IMR-90 (cell line): Measurements from ENCODE around the gene ACOT7. TPM values are rescaled to one million over a fixed set of nuclear protein-coding genes. Genes with fewer than 3 reads are reported as not detected.

Experiments used
- ATAC-seq: fragments of 200-7000 bp; cut with Tn5 transposase; 2 replicates; pipeline ENCODE4 v1.9.1; 2020; ENCODE audit warnings: low read depth, mild to moderate bottlenecking, moderate library complexity
- BruUV-seq: library from RNA; stranded (reverse); fragments of 400-500 nt; replicated peaks from 2 replicates; lab custom pipeline; 2021; lab: Mats Ljungman, UMichigan
- CTCF ChIA-PET: fragments of 300-600 bp; formaldehyde crosslinking; extraction: SDS; loops from one replicate; lab custom pipeline; 2021; ENCODE audit warnings: antibody characterized with exemption; lab: Yijun Ruan, JAX
- POLR2A ChIA-PET: fragments of 300-600 bp; sonication (Branson Sonifier 250); formaldehyde crosslinking; loops from one replicate; lab custom pipeline; 2022; ENCODE audit warnings: antibody characterized with exemption; ENCODE audit not compliant: unreplicated experiment; lab: Charles Lee
- DNase-seq: peaks from one replicate; pipeline ENCODE4 v3.0.0; 2013
- H2AFZ ChIP-seq: replicated peaks from 2 replicates; pipeline ENCODE3; 2013; ENCODE audit warnings: low read length, mild to moderate bottlenecking; ENCODE audit not compliant: poor library complexity
- H2AK5ac ChIP-seq: 2 replicates; pipeline ENCODE4 v1.6.1; 2013; ENCODE audit warnings: low read depth, low read length, inconsistent platforms
- H2AK9ac ChIP-seq: replicated peaks from 2 replicates; pipeline ENCODE3; 2013; ENCODE audit warnings: mild to moderate bottlenecking, low read depth, low read length, moderate library complexity; ENCODE audit not compliant: poor library complexity
- H2BK120ac ChIP-seq: 2 replicates; pipeline ENCODE4 v1.6.1; 2013; ENCODE audit warnings: low read depth, low read length, inconsistent platforms
- H2BK15ac ChIP-seq: 3 replicates; pipeline ENCODE4 v1.6.1; 2013; ENCODE audit warnings: low read depth, low read length, inconsistent platforms
- H2BK20ac ChIP-seq: 2 replicates; pipeline ENCODE4 v1.6.1; 2013; ENCODE audit warnings: low read depth, mild to moderate bottlenecking, inconsistent platforms, low read length, moderate library complexity
- H2BK5ac ChIP-seq: 2 replicates; pipeline ENCODE4 v1.6.1; 2013; ENCODE audit warnings: mild to moderate bottlenecking, low read depth, low read length, inconsistent platforms; ENCODE audit not compliant: poor library complexity, severe bottlenecking
- H3K14ac ChIP-seq: replicated peaks from 2 replicates; pipeline ENCODE4 v1.6.1; 2013; ENCODE audit warnings: low read depth, low read length, inconsistent platforms
- H3K18ac ChIP-seq: 2 replicates; pipeline ENCODE4 v1.6.1; 2013; ENCODE audit warnings: low read depth, low read length, control low read depth
- H3K23ac ChIP-seq: 2 replicates; pipeline ENCODE4 v1.6.1; 2013; ENCODE audit warnings: low read depth, low read length, inconsistent platforms
- H3K27ac ChIP-seq: 2 replicates; pipeline ENCODE4 v1.5.1; 2013; ENCODE audit warnings: mild to moderate bottlenecking, control low read depth, low read length; ENCODE audit not compliant: insufficient read depth
- H3K27me3 ChIP-seq: 2 replicates; pipeline ENCODE4 v1.6.1; 2013; ENCODE audit warnings: low read length; ENCODE audit not compliant: control insufficient read depth, insufficient read depth
- H3K36me3 ChIP-seq: 2 replicates; pipeline ENCODE4 v1.6.1; 2013; ENCODE audit warnings: low read length, mixed read lengths; ENCODE audit not compliant: control insufficient read depth, insufficient read depth
- H3K4ac ChIP-seq: 2 replicates; pipeline ENCODE4 v1.6.1; 2013; ENCODE audit warnings: low read depth, low read length, inconsistent platforms
- H3K4me1 ChIP-seq: 2 replicates; pipeline ENCODE4 v1.6.1; 2013; ENCODE audit warnings: low read length, mixed read lengths; ENCODE audit not compliant: control insufficient read depth, insufficient read depth
- H3K4me2 ChIP-seq: 2 replicates; pipeline ENCODE4 v1.6.1; 2013; ENCODE audit warnings: low read depth, mild to moderate bottlenecking, control low read depth, low read length, moderate library complexity
- H3K4me3 ChIP-seq: 2 replicates; pipeline ENCODE4 v1.5.1; 2013; ENCODE audit warnings: low read depth, mild to moderate bottlenecking, control low read depth, low read length, moderate library complexity; ENCODE audit not compliant: insufficient read depth
- H3K56ac ChIP-seq: 2 replicates; pipeline ENCODE4 v1.6.1; 2013; ENCODE audit warnings: low read length, inconsistent platforms; ENCODE audit not compliant: insufficient read depth; ENCODE audit errors: extremely low read depth
- H3K79me1 ChIP-seq, 2 experiments: 2 replicates each; pipeline ENCODE4 v1.6.1; 2013; ENCODE audit warnings: low read length in 2 of 2, inconsistent platforms in 1 of 2, low read depth in 1 of 2
- H3K9ac ChIP-seq: 2 replicates; pipeline ENCODE4 v1.6.1; 2013; ENCODE audit warnings: low read depth, low read length, control low read depth
- H3K9me1 ChIP-seq: 2 replicates; pipeline ENCODE4 v1.6.1; 2013; ENCODE audit warnings: low read length, inconsistent platforms; ENCODE audit not compliant: insufficient read depth
- H3K9me3 ChIP-seq: 2 replicates; pipeline ENCODE4 v1.6.1; 2013; ENCODE audit warnings: low read length; ENCODE audit not compliant: control insufficient read depth, insufficient read depth
- H4K20me1 ChIP-seq: 2 replicates; pipeline ENCODE4 v1.6.1; 2013; ENCODE audit warnings: low read length, inconsistent platforms; ENCODE audit not compliant: insufficient read depth
- H4K5ac ChIP-seq: 2 replicates; pipeline ENCODE4 v1.6.1; 2013; ENCODE audit warnings: mild to moderate bottlenecking, low read depth, low read length, control low read depth
- H4K8ac ChIP-seq, 2 experiments: 2 replicates each; pipeline ENCODE4 v1.6.1; 2013; ENCODE audit warnings: low read depth in 2 of 2, low read length in 2 of 2, control low read depth in 1 of 2, inconsistent platforms in 1 of 2
- H4K91ac ChIP-seq: 2 replicates; pipeline ENCODE4 v1.6.1; 2013; ENCODE audit warnings: low read depth, low read length, inconsistent platforms; ENCODE audit not compliant: insufficient read depth
- CEBPB ChIP-seq: IDR thresholded peaks from 2 replicates; pipeline ENCODE4 v1.6.1; 2012; ENCODE audit warnings: low read depth, low read length, improper control_type of control experiment
- MXI1 ChIP-seq: IDR thresholded peaks from 2 replicates; pipeline ENCODE4 v1.6.1; 2012; ENCODE audit warnings: low read depth, mild to moderate bottlenecking, low read length, moderate library complexity, borderline replicate concordance
- WGBS, 2 experiments: methylation state at CpG; one replicate each; pipeline versions ENCODE4 v1.1.5 to v1.1.7; 2013; ENCODE audit warnings: missing lambda C conversion rate in 2 of 2; ENCODE audit not compliant: insufficient read length in 1 of 2; ENCODE audit errors: extremely low coverage in 2 of 2; 5-methylcytosine and 5-hydroxymethylcytosine counted together
- dilution Hi-C: fragments of 300-500 bp; cut with HindIII; formaldehyde crosslinking; loops from one replicate; pipeline ENCODE4 v1.14.3; 2018; ENCODE audit warnings: low sequenced_read_pairs; ENCODE audit not compliant: unreplicated experiment
- in situ Hi-C: fragments of 300-500 bp; cut with MboI; formaldehyde crosslinking; loops from 3 replicates; pipeline ENCODE4 v1.14.3; 2019; ENCODE audit warnings: low sequenced_read_pairs, inconsistent platforms, mixed read lengths
- intact Hi-C: fragments of 100-400 bp; cut with micrococcal nuclease; formaldehyde crosslinking; loops from 2 replicates; pipeline ENCODE4 v1.10.0; 2022
- polyA plus RNA-seq, 3 experiments: library from polyadenylated mRNA; depleted of rRNA; stranded (reverse); fragments of >200 nt; gene quantifications; 2 replicates each; pipeline ENCODE4 v1.2.3, GENCODE V29; 2012; ENCODE audit warnings: low replicate concordance in 1 of 3
- total RNA-seq: library from RNA; depleted of rRNA; stranded (reverse); fragments of >200 nt; gene quantifications from 2 replicates; pipeline ENCODE4 v1.2.3, GENCODE V29; 2012

ACOT7 gene
- total and polyA plus RNA-seq, 2 of the 4 experiments (the other 2 are of a cell fraction) = 51.6 to 242 TPM

GRCh38 chr1:6392809-6393399, 663 bp downstream of the ACOT7 start:
- H2BK5ac ChIP-seq = peak overlapping the region; percentile 20
- peak overlapping the region; percentile 99 for H3K23ac ChIP-seq
- H3K9me1 ChIP-seq = peaks cover 7% of the 10 kb centered on the region
- no peak overlapping the region for H2BK120ac ChIP-seq
- H2BK20ac ChIP-seq = no peak overlapping the region
- intact Hi-C loops = loop anchor here (1.0 kb wide), 1 partner anchor 157 kb away; no protein-coding TSS in a partner anchor
- H4K91ac ChIP-seq = no peak overlapping the region
- WGBS, 2 experiments = 1% methylated on average over 53 of the region's 83 CpGs; no CpG with 5 or more reads in 1 of the 2 experiments
- no peaks in the 10 kb centered on the region for H3K36me3 ChIP-seq
- ChIA-PET POLR2A (no interaction called here), CTCF (interaction anchor here (1.0 kb wide), 1 partner anchor 9 kb away, joined by 3 read pairs; no protein-coding TSS in a partner anchor)
- no peak overlapping the region for H3K18ac ChIP-seq
- peak overlapping the region; percentile 87 for H3K14ac ChIP-seq
- peak overlapping the region; percentile 98 for H2AFZ ChIP-seq
- peak; percentile 6; the same call in 1 of the 2 replicates for TF ChIP-seq MXI1
- no peak for TF ChIP-seq CEBPB
- dilution Hi-C loops = no loop called here
- H2AK9ac ChIP-seq = peak overlapping the region; percentile 97
- H3K27ac ChIP-seq = no peak overlapping the region; the same call in 1 of the 2 replicates
- peak overlapping the region; percentile 91 for H3K4me3 ChIP-seq
- H4K5ac ChIP-seq = no peak overlapping the region
- no peak overlapping the region for H3K56ac ChIP-seq
- peak; percentile 27 for ATAC-seq
- no peak overlapping the region for H2BK15ac ChIP-seq
- H3K4ac ChIP-seq = no peak overlapping the region
- in situ Hi-C loops = no loop called here
- no peaks in the 10 kb centered on the region for H3K9me3 ChIP-seq
- peaks cover 5 to 33% of the 10 kb centered on the region in 2 experiments for H3K79me1 ChIP-seq
- BruUV-seq = no TSS peak
- peaks cover 9% of the 10 kb centered on the region for H3K4me1 ChIP-seq
- peaks cover 14% of the 10 kb centered on the region; the same call in 1 of the 2 replicates for H4K20me1 ChIP-seq
- 0 out of 2 replicates have a peak overlapping the region, but pooled peaks have one; percentile 73 for H2AK5ac ChIP-seq
- 0 out of 4 replicates have a peak overlapping the region, but pooled peaks of 1 of the 2 experiments have one; percentile 33 for H4K8ac ChIP-seq
- H3K9ac ChIP-seq = peak overlapping the region; percentile 18; the same call in 1 of the 2 replicates
- DNase-seq = no peak
- H3K27me3 ChIP-seq = peaks cover 2% of the 10 kb centered on the region; the same call in 1 of the 2 replicates
- H3K4me2 ChIP-seq = peak overlapping the region; percentile 88
